HG03097 (cell line): ENCODE results near the gene NAIF1.
"Not testable (repeated sequence)": the region's sequence is repeated elsewhere in the genome, so short reads cannot be mapped to it uniquely, and the experiment has no call there.

Experiments
- ATAC-seq: cut with Tn5 transposase; IDR thresholded peaks from one replicate; pipeline ENCODE4 v1.9.1; 2021; ENCODE audit not compliant: unreplicated experiment, low FRiP score

The NAIF1 gene

GRCh38 chr9:128066713-128067644 lies at the start of gene NAIF1:
TSS of gene NAIF1 (minus strand) at chr9:128067320. CDS start at chr9:128067101, 219 bp downstream.
- peak; percentile 64 for ATAC-seq

GRCh38 chr9:128116104-128117083 lies 49.3 kb upstream of the NAIF1 start:
- no peak for ATAC-seq

GRCh38 chr9:128115187-128116103 lies 48.3 kb upstream of the NAIF1 start:
- ATAC-seq = no peak

GRCh38 chr9:128114326-128115186 lies 47.4 kb upstream of the NAIF1 start:
- no peak for ATAC-seq

GRCh38 chr9:128113526-128114325 lies 46.6 kb upstream of the NAIF1 start:
- no peak for ATAC-seq

GRCh38 chr9:128111726-128112125 lies 44.6 kb upstream of the NAIF1 start:
- not testable (repeated sequence) for ATAC-seq

GRCh38 chr9:128109050-128109709 lies 42.1 kb upstream of the NAIF1 start:
- ATAC-seq = no peak

- ATAC-seq = no peak
These were observed 41.3 kb upstream of the NAIF1 start for GRCh38 chr9:128108269-128109049.

GRCh38 chr9:128107468-128108268 lies 40.5 kb upstream of the NAIF1 start:
- no peak for ATAC-seq

GRCh38 chr9:128106940-128107467 lies 39.9 kb upstream of the NAIF1 start:
- ATAC-seq = no peak

- no peak for ATAC-seq
These were observed 39.2 kb upstream of the NAIF1 start for GRCh38 chr9:128106181-128106939.

- no peak for ATAC-seq
These were observed 38.5 kb upstream of the NAIF1 start for GRCh38 chr9:128105538-128106175.

GRCh38 chr9:128104171-128104618 lies 37.1 kb upstream of the NAIF1 start:
- no peak for ATAC-seq

GRCh38 chr9:128103589-128103962 lies 36.5 kb upstream of the NAIF1 start:
- no peak for ATAC-seq
